HL-60 (cell line): ENCODE results near the gene GALNT9.

Experiments
- POLR2AphosphoS5 ChIP-seq: IDR thresholded peaks from 2 replicates; pipeline ENCODE4 v1.6.1; 2012; ENCODE audit warnings: low read depth
- SPI1 ChIP-seq: IDR thresholded peaks from 2 replicates; pipeline ENCODE4 v1.6.1; 2012; ENCODE audit warnings: low read depth, mild to moderate bottlenecking, borderline replicate concordance
- TF ChIP-seq, protein P1 (sequence below): IDR thresholded peaks from one replicate; pipeline ENCODE4 v1.5.1; 2011; ENCODE audit warnings: low read length, control low read depth, inconsistent platforms; ENCODE audit not compliant: insufficient read depth
- TF ChIP-seq, protein P2 (sequence below): IDR thresholded peaks from 2 replicates; pipeline ENCODE4 v1.6.1; 2012; ENCODE audit warnings: low read depth; ENCODE audit not compliant: insufficient replicate concordance

DNA sequence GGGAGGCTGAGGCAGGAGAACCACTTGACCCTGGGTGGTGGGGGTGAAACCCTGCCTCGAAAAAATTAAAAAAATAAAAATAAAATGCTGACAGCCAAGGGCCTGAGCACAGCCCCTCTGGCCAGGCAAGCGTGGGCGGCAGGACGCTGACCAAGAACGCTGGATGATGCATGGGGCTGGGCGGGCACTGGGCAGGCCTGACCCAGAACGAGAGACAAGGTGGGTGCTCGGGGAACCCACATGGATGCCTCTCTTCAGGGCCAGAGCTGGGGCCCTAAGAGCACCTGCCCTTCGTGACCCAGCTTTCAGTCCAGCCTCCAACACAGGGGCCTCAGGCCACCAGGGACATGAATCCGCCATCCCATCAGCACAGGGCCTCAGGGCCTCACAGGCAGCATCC, 11.3 kb downstream of the GALNT9 start:
- TF ChIP-seq, protein P1, sequence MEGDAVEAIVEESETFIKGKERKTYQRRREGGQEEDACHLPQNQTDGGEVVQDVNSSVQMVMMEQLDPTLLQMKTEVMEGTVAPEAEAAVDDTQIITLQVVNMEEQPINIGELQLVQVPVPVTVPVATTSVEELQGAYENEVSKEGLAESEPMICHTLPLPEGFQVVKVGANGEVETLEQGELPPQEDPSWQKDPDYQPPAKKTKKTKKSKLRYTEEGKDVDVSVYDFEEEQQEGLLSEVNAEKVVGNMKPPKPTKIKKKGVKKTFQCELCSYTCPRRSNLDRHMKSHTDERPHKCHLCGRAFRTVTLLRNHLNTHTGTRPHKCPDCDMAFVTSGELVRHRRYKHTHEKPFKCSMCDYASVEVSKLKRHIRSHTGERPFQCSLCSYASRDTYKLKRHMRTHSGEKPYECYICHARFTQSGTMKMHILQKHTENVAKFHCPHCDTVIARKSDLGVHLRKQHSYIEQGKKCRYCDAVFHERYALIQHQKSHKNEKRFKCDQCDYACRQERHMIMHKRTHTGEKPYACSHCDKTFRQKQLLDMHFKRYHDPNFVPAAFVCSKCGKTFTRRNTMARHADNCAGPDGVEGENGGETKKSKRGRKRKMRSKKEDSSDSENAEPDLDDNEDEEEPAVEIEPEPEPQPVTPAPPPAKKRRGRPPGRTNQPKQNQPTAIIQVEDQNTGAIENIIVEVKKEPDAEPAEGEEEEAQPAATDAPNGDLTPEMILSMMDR = no peak
- TF ChIP-seq POLR2AphosphoS5 (no peak), SPI1 (no peak)
- TF ChIP-seq, protein P2, sequence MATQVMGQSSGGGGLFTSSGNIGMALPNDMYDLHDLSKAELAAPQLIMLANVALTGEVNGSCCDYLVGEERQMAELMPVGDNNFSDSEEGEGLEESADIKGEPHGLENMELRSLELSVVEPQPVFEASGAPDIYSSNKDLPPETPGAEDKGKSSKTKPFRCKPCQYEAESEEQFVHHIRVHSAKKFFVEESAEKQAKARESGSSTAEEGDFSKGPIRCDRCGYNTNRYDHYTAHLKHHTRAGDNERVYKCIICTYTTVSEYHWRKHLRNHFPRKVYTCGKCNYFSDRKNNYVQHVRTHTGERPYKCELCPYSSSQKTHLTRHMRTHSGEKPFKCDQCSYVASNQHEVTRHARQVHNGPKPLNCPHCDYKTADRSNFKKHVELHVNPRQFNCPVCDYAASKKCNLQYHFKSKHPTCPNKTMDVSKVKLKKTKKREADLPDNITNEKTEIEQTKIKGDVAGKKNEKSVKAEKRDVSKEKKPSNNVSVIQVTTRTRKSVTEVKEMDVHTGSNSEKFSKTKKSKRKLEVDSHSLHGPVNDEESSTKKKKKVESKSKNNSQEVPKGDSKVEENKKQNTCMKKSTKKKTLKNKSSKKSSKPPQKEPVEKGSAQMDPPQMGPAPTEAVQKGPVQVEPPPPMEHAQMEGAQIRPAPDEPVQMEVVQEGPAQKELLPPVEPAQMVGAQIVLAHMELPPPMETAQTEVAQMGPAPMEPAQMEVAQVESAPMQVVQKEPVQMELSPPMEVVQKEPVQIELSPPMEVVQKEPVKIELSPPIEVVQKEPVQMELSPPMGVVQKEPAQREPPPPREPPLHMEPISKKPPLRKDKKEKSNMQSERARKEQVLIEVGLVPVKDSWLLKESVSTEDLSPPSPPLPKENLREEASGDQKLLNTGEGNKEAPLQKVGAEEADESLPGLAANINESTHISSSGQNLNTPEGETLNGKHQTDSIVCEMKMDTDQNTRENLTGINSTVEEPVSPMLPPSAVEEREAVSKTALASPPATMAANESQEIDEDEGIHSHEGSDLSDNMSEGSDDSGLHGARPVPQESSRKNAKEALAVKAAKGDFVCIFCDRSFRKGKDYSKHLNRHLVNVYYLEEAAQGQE = no peak
